ENCODE data around the gene GRK3.

- TF ChIP-seq CTCF (IDR thresholded peaks at IDR 0.05) (no peak), POLR2A (IDR thresholded peaks at IDR 0.05) (no peak)
Measured at GRCh38 chr22:25758316-25758715, 193.8 kb downstream of the GRK3 start.
